ENCODE measurements around the gene SLC6A17.

GRCh38 chr1:110195196-110195595 lies 44.9 kb downstream of the SLC6A17 start:
- TF ChIP-seq, protein P1, sequence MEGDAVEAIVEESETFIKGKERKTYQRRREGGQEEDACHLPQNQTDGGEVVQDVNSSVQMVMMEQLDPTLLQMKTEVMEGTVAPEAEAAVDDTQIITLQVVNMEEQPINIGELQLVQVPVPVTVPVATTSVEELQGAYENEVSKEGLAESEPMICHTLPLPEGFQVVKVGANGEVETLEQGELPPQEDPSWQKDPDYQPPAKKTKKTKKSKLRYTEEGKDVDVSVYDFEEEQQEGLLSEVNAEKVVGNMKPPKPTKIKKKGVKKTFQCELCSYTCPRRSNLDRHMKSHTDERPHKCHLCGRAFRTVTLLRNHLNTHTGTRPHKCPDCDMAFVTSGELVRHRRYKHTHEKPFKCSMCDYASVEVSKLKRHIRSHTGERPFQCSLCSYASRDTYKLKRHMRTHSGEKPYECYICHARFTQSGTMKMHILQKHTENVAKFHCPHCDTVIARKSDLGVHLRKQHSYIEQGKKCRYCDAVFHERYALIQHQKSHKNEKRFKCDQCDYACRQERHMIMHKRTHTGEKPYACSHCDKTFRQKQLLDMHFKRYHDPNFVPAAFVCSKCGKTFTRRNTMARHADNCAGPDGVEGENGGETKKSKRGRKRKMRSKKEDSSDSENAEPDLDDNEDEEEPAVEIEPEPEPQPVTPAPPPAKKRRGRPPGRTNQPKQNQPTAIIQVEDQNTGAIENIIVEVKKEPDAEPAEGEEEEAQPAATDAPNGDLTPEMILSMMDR (IDR thresholded peaks at IDR 0.05): no peak
- TF ChIP-seq POLR2A (IDR thresholded peaks at IDR 0.05): no peak
